CD4-positive, alpha-beta T cell treated with Interleukin-17A for 4 hours (primary cell): Measurements from ENCODE around the gene TRERF1.
"Not testable (repeated sequence)": the region's sequence is repeated elsewhere in the genome, so short reads cannot be mapped to it uniquely, and the experiment has no call there.

Source experiments
- DNase-seq: peaks from one replicate; pipeline ENCODE4 v3.0.0-alpha.2; 2020; ENCODE audit warnings: mixed read lengths

Gene TRERF1

GRCh38 chr6:42448927-42449659 is 2.6 kb downstream of the TRERF1 start:
- DNase-seq: no peak

- DNase-seq: no peak
These were observed 3.3 kb downstream of the TRERF1 start for GRCh38 chr6:42448391-42448790.

GRCh38 chr6:42446996-42447395 is 4.7 kb downstream of the TRERF1 start:
- no peak for DNase-seq

GRCh38 chr6:42446370-42446769 is 5.4 kb downstream of the TRERF1 start:
- DNase-seq: no peak

- not testable (repeated sequence) for DNase-seq
These were observed 5.8 kb downstream of the TRERF1 start for GRCh38 chr6:42445955-42446354.

- DNase-seq: no peak
These were observed 8.2 kb downstream of the TRERF1 start for GRCh38 chr6:42443312-42444060.

GRCh38 chr6:42441697-42442081 is 10.0 kb downstream of the TRERF1 start:
- peak; percentile 8 for DNase-seq

- DNase-seq: no peak
These were observed 10.7 kb downstream of the TRERF1 start for GRCh38 chr6:42440778-42441696.

GRCh38 chr6:42440027-42440426 is 11.7 kb downstream of the TRERF1 start:
- no peak for DNase-seq

GRCh38 chr6:42436825-42437224 is 14.9 kb downstream of the TRERF1 start:
- no peak for DNase-seq

GRCh38 chr6:42434237-42434636 is 17.5 kb downstream of the TRERF1 start:
- no peak for DNase-seq

GRCh38 chr6:42433409-42433808 is 18.3 kb downstream of the TRERF1 start:
- DNase-seq: no peak

GRCh38 chr6:42431877-42432276 is 19.8 kb downstream of the TRERF1 start:
- DNase-seq: no peak

- no peak for DNase-seq
These were observed 20.4 kb downstream of the TRERF1 start for GRCh38 chr6:42431356-42431755.

- no peak for DNase-seq
These were observed 21.9 kb downstream of the TRERF1 start for GRCh38 chr6:42429836-42430235.

GRCh38 chr6:42429042-42429585 is 22.6 kb downstream of the TRERF1 start:
- DNase-seq: no peak

GRCh38 chr6:42428326-42429041 is 23.2 kb downstream of the TRERF1 start:
- peak; percentile 56 for DNase-seq

- no peak for DNase-seq
These were observed 23.9 kb downstream of the TRERF1 start for GRCh38 chr6:42427871-42428270.

GRCh38 chr6:42426191-42426590 is 25.5 kb downstream of the TRERF1 start:
- no peak for DNase-seq

- no peak for DNase-seq
These were observed 26.7 kb downstream of the TRERF1 start for GRCh38 chr6:42424906-42425474.

GRCh38 chr6:42423244-42423643 is 28.5 kb downstream of the TRERF1 start:
- DNase-seq: peak; percentile 28

GRCh38 chr6:42420741-42421140 is 31.0 kb downstream of the TRERF1 start:
- no peak for DNase-seq
